Occipital lobe (tissue), 2 donors: Measurements from ENCODE around the gene NLE1. TPM values are rescaled to one million over a fixed set of nuclear protein-coding genes. Genes with fewer than 3 reads are reported as not detected.
"Not testable (repeated sequence)": the region's sequence is repeated elsewhere in the genome, so short reads cannot be mapped to it uniquely, and the experiment has no call there.

Experiments
- DNase-seq: peaks from one replicate; lab custom pipeline; 2025; lab: John Stamatoyannopoulos, UW
- total RNA-seq: library from RNA; depleted of rRNA; stranded (reverse); fragments of >200 nt; gene quantifications from one replicate; pipeline ENCODE4 v1.2.3, GENCODE V29; 2014

Gene NLE1
- 22.8 TPM for total RNA-seq

DNA sequence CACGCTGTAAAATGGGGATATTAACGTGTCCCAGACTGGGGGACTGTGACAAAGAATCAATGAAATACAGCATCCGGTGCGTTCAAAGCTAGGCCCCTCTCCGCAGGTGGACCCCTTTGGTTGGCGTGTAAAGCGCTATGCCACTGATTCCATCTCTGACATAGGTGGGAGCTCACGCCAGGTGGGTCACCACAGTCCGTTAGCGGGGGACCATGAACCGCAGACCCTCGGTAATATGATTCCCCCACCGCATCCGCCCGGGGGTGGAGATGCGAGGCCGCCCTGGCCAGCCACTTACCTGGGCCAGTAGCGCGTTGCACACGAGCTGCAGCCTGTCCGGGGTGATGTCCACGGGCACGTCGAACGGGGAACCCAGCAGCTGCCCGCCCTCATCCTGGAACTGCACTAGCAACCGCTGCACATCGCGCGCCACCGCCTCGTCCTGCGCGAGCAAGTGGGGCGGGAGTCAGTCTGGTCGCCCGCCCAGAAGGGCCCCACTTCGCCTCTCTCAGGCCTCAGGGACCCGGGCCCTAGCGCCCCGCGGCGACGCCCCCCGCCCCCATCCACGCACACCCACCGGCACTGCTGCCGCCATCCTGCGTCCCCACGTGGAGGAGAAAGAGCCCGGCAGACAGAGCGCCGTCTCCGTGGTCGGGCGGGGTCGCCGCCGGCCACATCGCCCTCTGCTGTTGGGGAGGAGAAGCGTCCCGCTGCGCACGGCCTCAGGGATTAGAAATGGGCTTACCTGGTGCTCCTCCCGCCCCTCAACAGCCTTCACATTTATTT, at the start of gene NLE1:
TSS of gene NLE1 (minus strand) at position 623 of the 786 bp plus-strand sequence. CDS start at position 595, 28 bp downstream.
- peak; percentile 63 for DNase-seq

DNA sequence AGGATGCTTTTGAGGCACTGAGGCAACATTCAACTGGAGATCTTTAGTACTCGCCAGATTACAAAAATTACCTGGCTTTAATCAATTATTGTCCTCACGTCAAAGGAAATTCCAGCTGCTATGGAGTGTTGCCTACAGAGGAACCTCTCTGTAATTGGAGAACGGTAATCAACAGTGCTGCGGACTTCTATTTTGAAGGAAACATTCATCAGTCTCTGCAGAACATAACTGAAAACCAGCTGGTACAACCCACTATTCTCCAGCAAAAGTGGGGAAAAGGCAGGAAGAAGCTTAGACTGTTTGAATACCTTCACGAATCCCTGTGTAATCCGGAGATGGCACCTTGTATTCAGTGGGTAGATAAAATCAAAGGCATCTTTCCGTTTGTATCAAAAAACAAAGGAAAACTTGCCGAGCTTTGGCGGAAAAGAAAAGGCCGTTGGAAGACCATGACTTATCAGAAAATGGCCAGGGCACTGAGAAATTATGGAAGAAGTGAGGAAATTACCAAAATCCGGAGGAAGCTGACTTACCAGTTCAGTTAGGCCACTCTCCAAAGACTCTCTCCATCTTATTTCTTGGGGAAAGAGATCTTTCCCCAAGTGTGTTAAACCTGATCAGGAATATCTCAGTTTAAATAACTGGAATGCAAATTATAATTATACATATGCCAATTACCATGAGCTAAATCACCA, 49.0 kb upstream of the NLE1 start:
- no peak for DNase-seq

DNA sequence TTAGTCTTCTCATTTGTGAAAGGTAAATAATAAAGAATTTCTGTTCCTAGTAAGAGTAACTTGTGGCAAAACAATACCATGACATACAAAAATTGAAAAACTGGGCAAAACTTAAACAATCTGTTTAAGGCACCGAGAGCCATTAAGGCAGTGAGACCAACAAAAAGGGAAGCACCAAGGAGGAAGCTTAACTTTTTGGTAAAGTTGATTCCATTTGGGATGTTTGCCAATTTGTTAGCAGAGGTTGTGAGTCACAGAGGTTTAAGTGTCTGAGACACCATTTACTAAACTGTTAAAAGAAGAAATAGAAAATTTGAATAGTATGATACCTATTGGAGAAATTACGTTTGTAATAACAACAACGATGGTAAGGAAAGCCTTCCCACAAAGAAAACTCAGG, 47.2 kb upstream of the NLE1 start:
- no peak for DNase-seq

DNA sequence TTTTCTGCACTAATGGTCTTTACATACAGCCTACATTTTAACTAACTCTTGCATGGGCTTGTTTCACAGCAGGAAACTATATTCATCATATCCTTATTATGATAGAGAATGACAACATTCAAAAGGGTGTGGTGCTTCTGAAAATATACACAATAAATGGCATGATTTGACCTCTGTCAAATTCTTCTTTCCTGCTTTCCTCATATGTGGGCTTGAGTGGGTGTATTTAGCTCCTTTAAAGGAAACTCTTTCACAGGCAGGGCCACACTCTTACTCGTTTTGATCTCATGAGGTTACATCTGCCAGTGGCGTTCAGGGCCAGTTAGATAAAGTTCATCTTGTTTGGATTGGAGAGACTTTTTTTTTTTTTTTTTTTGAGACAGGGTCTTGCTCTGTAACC, 46.0 kb upstream of the NLE1 start:
- no peak for DNase-seq

DNA sequence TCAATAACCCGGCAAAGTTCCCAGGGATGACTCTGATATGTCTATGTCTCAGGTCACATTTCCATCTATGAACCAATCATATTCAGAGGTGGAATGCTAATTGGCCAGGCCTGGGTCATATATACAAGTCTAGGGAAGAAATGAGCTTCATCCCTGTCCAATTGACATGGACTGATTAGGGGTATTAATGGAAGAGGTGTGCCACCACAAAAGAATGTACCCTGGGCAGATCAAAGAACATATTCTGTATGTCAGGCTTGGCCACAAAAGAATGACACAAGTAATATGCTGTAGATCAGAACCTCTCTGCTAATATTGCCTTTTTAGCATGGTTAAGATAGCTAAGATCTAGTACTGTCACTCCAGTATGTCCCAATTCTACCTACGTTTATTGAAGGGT, 45.4 kb upstream of the NLE1 start:
- DNase-seq = no peak

DNA sequence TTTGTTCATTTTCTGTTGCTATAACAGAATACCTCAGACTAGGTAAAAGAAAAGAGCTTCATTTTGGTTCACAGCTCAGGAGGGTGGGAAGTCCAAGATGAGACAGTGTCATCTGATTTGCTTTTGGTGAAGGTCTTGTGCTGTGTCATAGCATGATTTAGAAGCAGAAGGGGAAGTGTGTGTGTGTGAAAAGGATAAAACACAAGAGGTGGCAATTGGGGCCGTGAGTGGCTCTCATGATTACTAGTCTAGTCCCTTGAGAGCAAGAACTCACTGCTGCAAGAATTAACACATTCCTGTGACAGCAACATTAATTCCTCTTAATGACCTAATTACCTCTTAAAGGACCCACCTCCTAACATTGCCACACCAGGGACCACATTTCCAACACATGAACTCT, 43.7 kb upstream of the NLE1 start:
- DNase-seq = no peak

DNA sequence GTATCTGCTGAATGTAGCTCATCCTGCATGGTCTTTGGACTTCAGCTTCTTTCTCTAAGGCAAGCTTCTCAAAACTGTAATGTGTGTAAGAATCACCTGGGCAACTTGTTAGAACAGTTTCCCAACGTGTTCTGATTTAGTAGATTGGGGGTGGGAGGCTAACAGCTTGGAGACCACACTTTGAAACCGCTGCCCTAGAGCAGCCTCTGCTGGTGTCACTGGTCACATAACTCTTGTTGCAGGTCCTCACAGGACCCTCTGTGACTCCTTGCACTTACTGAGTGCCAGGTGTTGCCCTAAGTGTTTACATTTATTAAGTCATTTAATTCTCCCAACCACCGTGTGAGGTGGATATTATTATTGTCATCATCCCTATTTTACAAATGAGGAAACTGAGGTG, 42.2 kb upstream of the NLE1 start:
- DNase-seq = no peak

DNA sequence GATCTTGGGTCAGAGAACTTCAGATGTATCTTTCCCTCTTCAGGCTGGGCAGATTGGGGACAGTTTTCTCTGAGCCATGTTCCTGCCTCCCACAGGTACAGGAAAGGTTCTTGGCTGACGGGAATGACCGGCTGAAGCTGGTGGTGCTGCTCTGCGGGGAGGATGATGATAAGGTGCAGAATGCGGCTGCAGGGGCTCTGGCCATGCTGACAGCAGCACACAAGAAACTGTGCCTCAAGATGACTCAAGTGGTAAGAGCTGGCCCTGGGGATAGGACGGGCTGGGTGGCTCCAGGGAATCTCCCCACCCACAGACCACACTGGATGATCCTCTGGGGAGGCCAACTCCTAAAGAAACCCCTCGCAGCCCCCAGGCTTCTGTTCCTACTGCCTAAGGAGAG, 41.2 kb upstream of the NLE1 start:
- no peak for DNase-seq

DNA sequence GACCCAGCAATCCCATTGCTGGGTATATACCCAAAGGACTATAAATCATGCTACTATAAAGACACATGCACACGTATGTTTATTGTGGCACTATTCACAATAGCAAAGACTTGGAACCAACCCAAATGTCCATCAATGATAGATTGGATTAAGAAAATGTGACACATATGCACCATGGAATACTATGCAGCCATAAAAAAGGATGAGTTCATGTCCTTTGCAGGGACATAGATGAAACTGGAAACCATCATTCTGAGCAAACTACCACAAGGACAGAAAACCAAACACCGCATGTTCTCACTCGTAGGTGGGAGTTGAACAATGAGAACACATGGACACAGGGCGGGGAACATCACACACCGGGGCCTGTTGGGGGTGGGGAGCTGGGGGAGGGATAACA, 37.3 kb upstream of the NLE1 start:
- DNase-seq = not testable (repeated sequence)

DNA sequence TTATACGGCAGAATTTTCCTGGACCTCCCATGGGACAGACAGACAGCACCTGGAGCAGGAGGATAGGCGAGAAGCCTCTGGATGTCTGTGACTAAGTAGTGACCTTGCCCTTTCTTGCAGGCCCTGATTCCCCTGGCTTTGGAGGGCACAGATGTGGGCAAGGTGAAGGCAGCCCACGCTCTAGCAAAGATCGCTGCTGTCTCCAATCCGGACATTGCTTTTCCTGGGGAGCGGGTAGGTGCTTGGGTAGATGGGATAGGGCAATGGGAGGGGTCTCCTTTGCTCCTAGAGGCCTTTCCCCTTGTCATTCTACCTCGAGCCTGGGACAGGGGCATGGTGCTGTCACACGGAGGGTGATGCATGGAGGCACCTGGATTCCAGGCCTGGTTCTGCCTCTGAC, 34.8 kb upstream of the NLE1 start:
- DNase-seq = no peak

DNA sequence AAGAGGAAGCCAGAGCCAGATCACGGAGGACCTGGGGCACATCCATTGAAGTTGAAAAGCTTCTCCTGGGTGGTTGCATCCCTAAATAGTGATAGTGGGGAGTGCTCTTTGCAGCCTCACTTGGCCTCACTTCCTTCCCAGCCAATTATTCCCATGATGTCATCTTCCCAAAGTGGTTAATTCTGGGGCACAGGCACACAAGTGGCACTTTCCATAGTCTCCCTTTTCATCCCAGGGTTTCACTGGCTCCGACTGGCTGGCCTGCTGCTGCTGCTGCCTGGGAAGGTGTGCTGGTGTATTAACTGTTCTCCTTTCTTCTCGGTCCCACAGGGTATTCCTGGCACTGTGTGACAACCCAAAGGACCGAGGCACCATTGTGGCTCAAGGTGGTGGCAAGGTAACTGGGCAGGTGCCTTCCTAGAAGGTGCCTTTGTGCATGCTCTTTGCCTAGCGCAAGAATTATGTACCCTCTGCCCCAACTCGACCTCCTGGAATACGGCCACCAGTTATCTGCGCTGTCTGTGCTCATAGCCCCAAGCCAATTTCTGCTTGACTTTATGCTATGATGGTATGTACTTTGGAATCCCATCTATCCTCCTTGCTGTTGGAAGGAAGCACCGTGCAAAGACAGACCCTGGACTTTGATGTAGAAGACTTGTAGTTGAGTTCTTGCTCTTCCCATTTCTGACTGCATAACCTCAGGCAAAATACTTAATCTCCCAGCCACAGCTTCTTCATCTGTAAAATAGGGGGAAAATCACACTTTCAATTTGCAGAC, 33.7 kb upstream of the NLE1 start:
- no peak for DNase-seq

DNA sequence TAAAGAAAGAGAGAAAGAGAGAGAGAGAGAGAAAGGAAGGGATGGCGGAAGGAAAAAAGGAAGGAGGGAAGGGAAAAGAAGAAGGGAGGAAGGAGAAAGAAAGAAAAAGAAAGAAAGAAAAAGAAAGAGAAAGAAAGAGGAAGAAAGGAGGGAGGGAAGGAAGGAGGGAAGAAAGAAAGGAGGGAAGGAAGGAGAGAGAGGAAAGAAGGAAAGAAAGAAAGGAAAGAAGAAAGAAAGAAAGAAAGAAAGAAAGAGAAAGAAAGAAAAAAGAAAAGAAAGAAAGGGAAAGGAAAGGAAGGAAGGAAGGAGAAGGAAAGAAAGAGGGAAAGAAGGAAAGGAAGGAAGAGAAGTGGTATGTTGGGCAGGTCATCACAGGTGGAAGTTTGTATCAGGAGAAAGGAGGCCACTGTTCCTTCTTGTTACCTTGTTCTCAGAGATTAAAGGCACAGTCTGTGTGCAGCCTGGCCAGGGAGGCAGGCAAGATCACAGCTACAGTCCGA, 32.8 kb upstream of the NLE1 start:
- DNase-seq = no peak

DNA sequence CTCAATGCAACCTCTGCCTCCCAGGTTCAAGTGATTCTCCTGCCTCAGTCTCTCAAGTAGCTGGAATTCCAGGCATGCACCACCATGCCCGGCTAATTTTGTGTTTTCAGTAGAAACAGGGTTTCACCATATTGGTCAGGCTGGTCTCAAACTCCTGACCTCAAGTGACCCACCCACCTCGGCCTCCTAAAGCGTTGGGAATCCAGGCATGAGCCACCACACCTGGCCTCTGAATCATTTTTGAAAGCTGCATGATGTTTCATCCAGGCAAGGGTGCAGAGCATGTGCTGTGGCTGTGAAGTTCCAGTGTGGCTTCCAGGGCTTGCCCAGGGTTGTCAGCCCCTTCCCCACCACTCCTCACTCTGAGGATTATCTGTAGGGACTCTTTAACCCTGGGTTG, 30.2 kb upstream of the NLE1 start:
- not testable (repeated sequence) for DNase-seq

DNA sequence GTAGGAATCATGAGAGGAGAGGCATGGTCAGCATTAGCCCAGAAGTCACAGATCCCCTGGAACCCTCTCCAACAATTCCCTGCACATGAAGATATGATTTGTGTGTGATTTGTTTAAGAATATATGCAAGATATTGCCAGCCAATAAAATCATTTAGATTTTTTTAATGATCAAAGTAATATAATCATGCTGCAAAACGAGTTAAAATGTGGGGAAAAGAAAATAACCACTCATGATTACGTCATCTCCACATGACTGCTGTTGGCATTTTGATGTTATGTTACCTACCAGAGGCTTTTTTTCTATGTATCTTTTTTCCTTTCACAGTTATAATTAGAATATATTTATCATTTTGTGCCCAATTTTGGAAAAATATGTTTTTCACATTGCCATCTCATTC, 29.7 kb upstream of the NLE1 start:
- no peak for DNase-seq

DNA sequence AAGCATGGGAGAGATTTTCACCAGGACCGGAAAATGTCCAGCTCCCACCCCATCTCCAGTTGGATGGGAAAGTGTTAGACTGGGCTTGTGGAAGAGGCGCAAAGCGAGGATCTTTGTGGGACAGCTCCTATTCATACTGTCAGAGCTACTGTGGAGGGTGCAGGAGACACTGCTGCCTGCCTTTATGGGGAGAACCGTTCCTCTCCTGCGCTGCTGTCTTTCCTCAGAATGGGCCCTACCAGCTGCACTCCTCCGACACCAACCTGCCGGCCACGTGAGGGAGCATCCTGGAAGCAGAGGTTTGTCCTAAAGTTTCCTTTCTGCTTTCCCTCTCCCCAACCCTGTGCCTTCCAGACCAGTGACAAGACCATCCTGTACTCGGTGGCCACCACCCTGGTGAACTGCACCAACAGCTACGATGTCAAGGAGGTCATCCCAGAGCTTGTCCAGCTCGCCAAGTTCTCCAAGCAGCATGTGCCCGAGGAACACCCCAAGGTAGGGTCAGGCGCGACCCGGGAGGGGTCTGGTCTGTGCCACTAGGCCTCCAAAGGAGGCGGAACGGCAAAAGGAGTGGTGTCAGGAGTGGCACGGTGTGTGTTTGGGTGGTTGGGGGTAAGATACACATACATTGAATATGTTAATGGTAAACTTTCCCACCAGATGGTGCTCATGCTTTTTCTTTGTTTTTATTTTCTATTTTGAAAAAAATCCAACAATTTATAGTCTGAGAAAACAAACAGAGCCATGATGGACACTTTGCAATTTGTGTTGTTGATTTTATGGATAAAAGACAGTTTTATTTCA, 29.1 kb upstream of the NLE1 start:
- DNase-seq = no peak

DNA sequence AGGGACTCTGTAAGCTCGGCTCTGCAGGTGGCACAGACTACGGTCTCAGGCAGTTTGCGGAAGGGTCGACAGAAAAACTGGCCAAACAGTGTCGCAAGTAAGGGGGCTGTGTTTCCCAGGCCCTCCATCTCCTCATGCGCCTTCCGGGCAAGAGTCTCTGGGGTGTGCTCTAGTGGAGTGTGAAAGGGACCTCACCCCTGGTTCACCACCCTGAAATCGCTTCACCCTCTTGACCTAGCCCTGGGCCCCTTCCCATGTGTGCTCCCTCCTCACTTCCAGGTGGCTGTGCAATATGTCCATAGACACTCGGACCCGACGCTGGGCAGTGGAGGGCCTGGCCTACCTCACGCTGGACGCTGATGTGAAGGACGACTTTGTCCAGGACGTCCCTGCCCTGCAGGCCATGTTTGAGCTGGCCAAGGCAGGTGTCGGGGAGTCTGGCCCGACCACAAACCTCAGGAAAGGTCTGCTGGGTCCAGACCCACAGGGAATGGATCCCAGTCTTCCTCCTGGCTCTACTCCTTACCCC, 27.8 kb upstream of the NLE1 start:
- no peak for DNase-seq

DNA sequence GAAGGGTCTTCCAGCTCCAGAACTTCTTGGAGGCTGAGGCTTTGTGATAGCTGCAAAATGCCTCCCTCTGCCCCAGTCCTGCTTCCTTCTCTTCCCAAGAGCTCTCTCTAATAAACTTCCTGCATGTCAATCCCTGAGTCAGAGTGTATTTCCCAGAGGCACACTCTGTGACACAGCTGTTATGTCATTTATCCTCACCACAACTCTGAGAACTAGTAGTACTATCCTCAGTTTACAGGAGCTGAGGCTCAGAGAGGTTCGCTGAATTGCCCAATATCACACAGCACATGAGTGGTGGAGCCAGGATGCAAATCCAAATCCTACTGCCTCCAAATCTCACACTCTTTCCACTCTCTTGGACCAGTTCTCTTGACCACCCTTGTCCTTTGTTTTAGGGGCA, 25.6 kb upstream of the NLE1 start:
- no peak for DNase-seq

DNA sequence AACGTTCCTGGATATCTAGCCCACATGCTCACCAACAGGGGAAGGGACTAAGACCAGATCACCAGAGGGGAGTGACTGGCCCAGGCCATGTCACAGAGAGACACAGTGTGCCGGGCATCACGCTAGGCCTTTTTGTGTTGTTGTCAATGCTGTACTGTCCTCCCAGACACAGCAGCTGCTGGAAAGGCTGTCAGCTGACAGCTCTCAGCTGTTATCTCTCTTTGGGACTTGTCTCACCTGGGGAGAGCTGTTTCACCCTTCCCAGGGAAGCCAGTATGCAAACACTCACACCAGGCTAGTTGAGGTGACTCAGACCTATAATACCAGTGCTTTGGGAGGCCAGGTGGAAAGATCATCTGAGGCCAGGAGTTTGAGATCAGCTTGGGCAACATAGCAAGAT, 24.9 kb upstream of the NLE1 start:
- DNase-seq = no peak

DNA sequence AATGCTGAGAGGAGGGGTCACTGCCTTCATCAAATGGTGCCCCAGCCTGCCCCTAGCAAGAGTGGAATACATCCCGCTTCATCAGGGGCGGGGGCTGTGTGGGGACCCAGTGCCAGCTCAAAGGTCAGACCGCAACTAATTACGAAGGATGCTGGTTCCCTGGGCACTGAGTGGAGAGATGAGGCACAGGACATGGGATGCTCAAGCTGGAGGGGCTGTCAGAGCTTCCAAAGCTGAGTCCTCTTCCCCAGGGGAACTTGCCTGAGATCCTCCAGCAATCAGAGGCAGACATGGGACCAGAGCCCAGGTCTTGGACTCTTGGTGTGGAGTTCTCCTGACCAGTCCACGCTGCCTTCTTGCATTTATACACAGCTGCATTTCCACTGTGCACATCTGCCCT, 24.4 kb upstream of the NLE1 start:
- DNase-seq = no peak

DNA sequence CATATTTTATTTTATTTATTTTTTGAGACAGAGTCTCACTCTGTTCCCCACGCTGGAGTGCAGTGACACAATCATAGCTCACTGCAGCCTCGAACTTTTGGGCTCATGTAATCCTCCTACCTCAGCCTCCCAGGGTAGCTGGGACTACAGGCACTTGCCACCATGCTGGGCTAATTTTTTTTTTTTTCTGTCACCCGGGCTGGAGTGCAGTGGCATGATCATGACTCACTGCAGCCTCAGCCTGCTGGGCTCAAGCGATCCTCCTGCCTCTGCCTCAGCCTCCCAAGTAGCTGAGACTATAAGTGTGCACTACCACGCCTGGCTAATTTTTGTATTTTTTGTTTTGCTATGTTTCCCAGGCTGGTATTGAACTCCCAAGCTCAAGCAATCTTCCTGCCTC, 22.6 kb upstream of the NLE1 start:
- no peak for DNase-seq

DNA sequence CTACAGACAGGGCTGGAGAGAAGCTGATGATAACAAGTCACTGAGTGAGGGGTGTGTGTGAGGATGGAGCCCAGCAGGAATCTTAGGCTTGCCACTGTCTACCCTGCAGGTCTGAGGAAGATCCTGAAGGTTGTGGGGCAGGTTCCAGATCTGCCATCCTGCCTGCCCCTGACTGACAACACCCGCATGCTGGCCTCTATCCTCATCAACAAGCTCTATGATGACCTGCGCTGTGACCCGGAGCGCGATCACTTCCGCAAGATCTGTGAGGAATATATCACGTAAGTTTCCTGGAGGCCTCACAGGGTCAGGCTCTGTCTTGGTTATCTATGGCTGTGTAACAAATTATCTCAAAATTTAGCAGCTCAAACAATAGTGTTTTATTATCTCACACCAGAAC, 21.8 kb upstream of the NLE1 start:
- no peak for DNase-seq
